Osteocyte (in vitro differentiated cells): ENCODE results near the gene THSD8. TPM values are rescaled to one million over a fixed set of nuclear protein-coding genes. Genes with fewer than 3 reads are reported as not detected.

Experiments used
- DNase-seq: peaks from one replicate; pipeline ENCODE4 v3.0.0; 2021; ENCODE audit warnings: mixed read lengths; ENCODE audit not compliant: unreplicated experiment; ENCODE audit errors: extremely low spot score
- H3K27ac Mint-ChIP-seq: one replicate; pipeline ENCODE4 v1.8.0; 2021; ENCODE audit warnings: mild to moderate bottlenecking, mixed read lengths; ENCODE audit not compliant: unreplicated experiment
- H3K27me3 Mint-ChIP-seq: one replicate; pipeline ENCODE4 v1.8.0; 2021; ENCODE audit warnings: mixed read lengths; ENCODE audit not compliant: unreplicated experiment
- H3K36me3 Mint-ChIP-seq: one replicate; pipeline ENCODE4 v1.8.0; 2021; ENCODE audit warnings: mixed read lengths; ENCODE audit not compliant: unreplicated experiment
- H3K4me1 Mint-ChIP-seq: one replicate; pipeline ENCODE4 v1.8.0; 2021; ENCODE audit warnings: mixed read lengths; ENCODE audit not compliant: unreplicated experiment
- H3K4me3 Mint-ChIP-seq: one replicate; pipeline ENCODE4 v1.8.0; 2021; ENCODE audit warnings: mild to moderate bottlenecking, moderate library complexity, mixed read lengths; ENCODE audit not compliant: unreplicated experiment
- H3K9me3 Mint-ChIP-seq: one replicate; pipeline ENCODE4 v1.8.0; 2021; ENCODE audit warnings: mixed read lengths; ENCODE audit not compliant: unreplicated experiment
- total RNA-seq: library from RNA; stranded (reverse); gene quantifications from 2 replicates; pipeline ENCODE4 v1.2.1, GENCODE V29; 2021
- TF ChIP-seq, protein P1 (sequence below): fragments of 200-600 bp; sonication (generic); IDR thresholded peaks from 2 replicates; pipeline ENCODE4 v1.5.0; 2021; ENCODE audit warnings: antibody characterized with exemption, mild to moderate bottlenecking, moderate library complexity

Gene THSD8
- total RNA-seq, 1 donor from 2014 or later = 8.2 TPM

DNA sequence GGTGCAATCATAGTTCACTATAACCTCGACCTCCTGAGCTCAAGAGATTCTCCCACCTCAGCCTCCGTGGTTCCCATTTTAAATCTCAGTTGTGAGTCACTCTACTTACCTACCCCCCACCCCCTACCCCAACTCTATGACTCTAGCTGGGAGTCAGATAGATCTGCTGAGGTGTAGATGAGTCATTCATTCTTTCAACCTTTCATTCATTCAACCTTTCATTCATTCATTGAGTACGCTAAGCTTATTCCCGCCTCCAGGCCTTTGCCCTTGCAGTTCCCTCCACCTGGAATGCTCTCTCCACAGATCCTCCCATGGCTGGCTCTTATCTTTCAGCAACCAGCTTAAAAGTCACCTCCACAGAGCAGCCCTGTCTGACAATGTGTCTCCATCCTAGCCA, 35.4 kb downstream of the THSD8 start:
- Mint-ChIP-seq H3K9me3 (no peaks in the 10 kb centered on the region), H3K4me1 (peaks cover 29% of the 10 kb centered on the region), H3K4me3 (no peak overlapping the region), H3K36me3 (no peaks in the 10 kb centered on the region), H3K27me3 (peaks cover 73% of the 10 kb centered on the region), H3K27ac (no peak overlapping the region)
- DNase-seq = no peak
- TF ChIP-seq, protein P1, sequence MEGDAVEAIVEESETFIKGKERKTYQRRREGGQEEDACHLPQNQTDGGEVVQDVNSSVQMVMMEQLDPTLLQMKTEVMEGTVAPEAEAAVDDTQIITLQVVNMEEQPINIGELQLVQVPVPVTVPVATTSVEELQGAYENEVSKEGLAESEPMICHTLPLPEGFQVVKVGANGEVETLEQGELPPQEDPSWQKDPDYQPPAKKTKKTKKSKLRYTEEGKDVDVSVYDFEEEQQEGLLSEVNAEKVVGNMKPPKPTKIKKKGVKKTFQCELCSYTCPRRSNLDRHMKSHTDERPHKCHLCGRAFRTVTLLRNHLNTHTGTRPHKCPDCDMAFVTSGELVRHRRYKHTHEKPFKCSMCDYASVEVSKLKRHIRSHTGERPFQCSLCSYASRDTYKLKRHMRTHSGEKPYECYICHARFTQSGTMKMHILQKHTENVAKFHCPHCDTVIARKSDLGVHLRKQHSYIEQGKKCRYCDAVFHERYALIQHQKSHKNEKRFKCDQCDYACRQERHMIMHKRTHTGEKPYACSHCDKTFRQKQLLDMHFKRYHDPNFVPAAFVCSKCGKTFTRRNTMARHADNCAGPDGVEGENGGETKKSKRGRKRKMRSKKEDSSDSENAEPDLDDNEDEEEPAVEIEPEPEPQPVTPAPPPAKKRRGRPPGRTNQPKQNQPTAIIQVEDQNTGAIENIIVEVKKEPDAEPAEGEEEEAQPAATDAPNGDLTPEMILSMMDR = no peak

DNA sequence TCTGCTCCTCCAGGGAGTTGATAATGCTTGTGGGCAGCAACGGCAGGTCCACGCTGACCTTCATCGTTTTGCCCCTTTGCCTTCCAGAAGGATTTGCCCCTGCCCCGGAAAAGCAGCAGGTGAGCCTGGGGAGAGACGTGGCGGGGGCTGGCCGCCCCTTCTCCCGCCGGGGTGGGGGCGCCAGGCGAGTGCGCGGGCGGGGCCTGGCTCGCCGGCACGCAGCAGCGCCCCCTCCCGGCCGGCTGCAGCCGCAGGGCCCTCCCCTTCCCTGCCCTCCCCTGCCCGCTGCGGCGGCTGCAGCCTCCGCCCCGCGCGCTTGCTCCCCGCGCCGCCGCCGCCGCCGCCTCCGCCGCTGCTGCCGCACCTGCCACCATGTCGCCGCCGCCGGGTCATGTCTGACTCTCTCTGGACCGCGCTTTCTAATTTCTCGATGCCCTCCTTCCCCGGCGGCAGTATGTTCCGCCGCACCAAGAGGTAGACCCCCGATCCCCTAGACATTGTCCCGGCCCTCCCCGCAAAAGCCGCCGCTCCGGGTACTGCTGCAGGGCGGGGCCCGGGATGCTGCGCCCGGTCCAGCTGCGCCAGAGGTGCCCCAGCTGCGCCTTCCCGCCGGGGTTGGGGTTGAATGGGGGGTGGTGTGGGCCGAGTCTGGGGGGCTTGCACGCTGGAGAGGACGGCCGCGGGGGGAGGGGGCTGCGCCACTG, 36.5 kb downstream of the THSD8 start, which contains the start of gene MAST1:
Gene MAST1 (plus strand): TSS at position 334 of the 704 bp plus-strand sequence. CDS start 58 bp downstream, at position 392.
- Mint-ChIP-seq H3K36me3 (no peaks in the 10 kb centered on the region), H3K4me3 (peak within 1 kb of the TSS; percentile 50), H3K9me3 (no peaks in the 10 kb centered on the region), H3K27ac (no peak within 1 kb of the TSS), H3K27me3 (peaks cover 72% of the 10 kb centered on the region), H3K4me1 (peaks cover 24% of the 10 kb centered on the region)
- TF ChIP-seq, protein P1 = peak; percentile 65
- no peak for DNase-seq

DNA sequence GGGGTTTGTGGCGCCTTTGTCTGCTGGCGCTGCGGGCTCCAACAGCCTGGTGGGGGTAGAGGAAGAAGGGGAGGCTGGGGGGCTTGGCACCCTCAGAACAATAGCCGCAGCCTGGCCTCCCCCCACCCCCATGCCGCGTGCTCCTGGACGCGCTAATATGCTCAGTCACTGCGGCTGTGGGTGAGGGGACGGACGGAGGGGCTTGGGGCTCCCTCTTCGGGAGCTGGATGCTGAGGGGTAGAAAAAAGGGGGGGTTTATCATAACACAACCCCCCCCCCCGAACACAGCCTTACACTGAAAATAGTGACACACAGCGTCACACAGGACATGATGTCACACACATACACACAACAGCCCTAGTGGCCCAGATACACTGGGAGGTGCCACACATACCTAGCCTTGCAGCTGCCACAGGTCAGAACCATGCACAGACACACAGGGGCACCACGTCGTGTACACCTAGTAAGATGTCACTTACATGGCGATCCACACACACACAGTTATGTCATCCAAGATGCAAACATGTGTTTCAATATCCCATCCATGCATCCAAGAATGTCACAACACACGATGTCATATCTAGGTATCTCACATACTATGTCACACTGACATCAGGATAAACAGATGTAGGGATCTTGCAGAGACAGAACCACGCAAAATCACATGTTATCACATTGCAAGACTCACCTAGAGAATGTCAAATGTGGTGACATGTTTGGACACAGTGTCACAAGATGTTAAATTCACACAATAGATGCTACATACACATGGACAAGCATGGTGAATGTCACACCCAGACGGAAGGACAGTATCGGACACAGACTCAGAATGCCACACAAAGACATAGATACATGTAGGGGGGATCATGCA, 37.3 kb downstream of the THSD8 start:
- H3K36me3 Mint-ChIP-seq = no peaks in the 10 kb centered on the region
- H3K4me3 Mint-ChIP-seq = no peak overlapping the region
- no peak for DNase-seq
- H3K27ac Mint-ChIP-seq = no peak overlapping the region
- H3K27me3 Mint-ChIP-seq = peaks cover 73% of the 10 kb centered on the region
- H3K4me1 Mint-ChIP-seq = peaks cover 23% of the 10 kb centered on the region
- TF ChIP-seq, protein P1 = no peak
- H3K9me3 Mint-ChIP-seq = no peaks in the 10 kb centered on the region

DNA sequence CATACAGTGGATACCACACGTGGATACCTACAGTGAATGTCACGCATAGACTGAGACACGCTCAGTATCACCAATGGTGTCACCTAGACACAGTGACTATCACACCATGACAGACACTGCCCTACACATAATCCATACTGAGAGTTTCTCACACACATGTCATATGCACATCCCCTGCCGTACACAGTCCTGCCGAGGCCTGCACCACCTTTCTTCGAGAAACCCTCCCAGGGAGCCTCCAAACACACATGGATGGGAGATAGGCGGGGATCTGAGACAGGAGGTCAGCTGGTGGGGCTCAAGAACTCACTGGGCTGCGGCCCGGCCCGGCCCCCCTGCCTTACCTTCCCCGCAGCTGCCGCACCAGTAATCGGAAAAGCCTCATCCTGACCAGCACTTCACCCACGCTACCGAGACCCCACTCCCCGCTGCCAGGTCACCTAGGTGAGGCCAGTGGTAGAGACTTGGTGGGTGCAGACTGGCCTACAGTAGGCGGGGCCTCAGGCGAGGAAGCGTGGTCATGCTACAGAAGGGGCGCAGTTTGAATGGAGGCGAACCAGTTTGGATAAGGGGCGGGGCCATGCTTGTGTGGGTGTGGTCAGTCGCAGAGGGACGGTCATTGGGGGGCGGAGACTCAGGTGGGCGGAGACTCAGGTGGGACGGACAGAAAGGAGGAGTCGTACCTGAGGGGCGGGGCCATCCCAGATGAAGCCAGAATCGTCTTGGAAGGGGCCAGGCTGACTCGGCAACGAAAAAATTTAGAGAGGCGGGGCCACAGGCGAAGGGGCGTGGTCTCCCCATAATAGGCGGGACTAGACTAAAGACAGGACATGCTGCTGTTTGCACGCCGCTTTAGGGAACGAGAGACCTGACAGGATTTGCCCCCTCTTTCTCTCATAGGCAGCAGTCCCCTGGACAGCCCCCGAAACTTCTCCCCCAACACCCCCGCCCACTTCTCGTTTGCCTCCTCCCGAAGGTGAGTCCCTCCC, 38.5 kb downstream of the THSD8 start:
- Mint-ChIP-seq H3K4me1 (peaks cover 20% of the 10 kb centered on the region), H3K4me3 (peak overlapping the region; percentile 55), H3K27ac (no peak overlapping the region), H3K9me3 (no peaks in the 10 kb centered on the region), H3K36me3 (no peaks in the 10 kb centered on the region), H3K27me3 (peaks cover 66% of the 10 kb centered on the region)
- TF ChIP-seq, protein P1 = no peak
- DNase-seq = no peak
